Tongue (tissue), 2 donors: ENCODE results near the gene CRCP. TPM values are rescaled to one million over a fixed set of nuclear protein-coding genes. Genes with fewer than 3 reads are reported as not detected.

Experiments used
- DNase-seq: peaks from one replicate; pipeline ENCODE4 v3.0.0-alpha.2; 2015
- total RNA-seq: library from RNA; depleted of rRNA; stranded (reverse); fragments of >200 nt; gene quantifications from one replicate; pipeline ENCODE4 v1.2.3, GENCODE V29; 2014

CRCP gene
- total RNA-seq, 1 donor from 2014 or later, result 26.3 TPM

- DNase-seq, result no peak
Observed at GRCh38 chr7:66190504-66190857, 75.8 kb downstream of the CRCP start.

GRCh38 chr7:66193146-66193725 lies 78.6 kb downstream of the CRCP start:
- DNase-seq, result no peak

- DNase-seq, result no peak
Observed at GRCh38 chr7:66198469-66198868, 83.8 kb downstream of the CRCP start.

DNA sequence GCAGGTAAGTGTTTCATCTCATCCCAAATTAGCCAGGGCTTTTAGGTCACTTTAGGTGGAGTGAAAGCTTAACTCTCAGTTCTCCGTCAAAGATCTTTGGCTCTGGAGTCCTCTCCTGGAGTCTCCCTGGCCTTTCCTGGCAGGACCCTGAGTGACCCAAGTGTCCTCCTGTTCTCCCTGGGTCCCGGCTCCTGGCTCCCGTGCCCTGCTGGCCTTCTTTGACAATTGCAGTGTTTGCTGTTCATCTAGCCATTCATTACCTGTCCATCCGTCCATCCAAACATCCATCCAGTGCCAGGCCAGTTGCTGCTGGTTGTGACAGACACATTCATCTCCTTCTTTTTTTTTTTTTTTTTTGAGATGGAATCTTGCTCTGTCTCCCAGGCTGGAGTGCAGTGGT lies 84.3 kb downstream of the CRCP start:
- no peak for DNase-seq

- DNase-seq, result no peak
Observed at GRCh38 chr7:66202441-66202840, 87.8 kb downstream of the CRCP start.

Other genes starting within 250 kb of the CRCP start
- gene VKORC1L1, start 241.8 kb upstream of the CRCP start, total RNA-seq, result 25.7 TPM
- 38.8 TPM for gene GUSB, start 132.6 kb upstream of the CRCP start, total RNA-seq
- 9.8 TPM for gene ASL, start 39.0 kb upstream of the CRCP start, total RNA-seq
- 34.0 TPM for gene TPST1, start 90.5 kb downstream of the CRCP start, total RNA-seq